GM12891 (cell line): ENCODE data around the gene PTTG2.

Source experiments
- POLR2A ChIP-seq: IDR thresholded peaks from 2 replicates; pipeline ENCODE4 v1.6.1; 2011; ENCODE audit warnings: low read depth, low read length, control low read depth
- POLR2AphosphoS5 ChIP-seq: IDR thresholded peaks from 2 replicates; pipeline ENCODE4 v1.6.1; 2011; ENCODE audit warnings: low read depth, low read length, control low read depth
- TAF1 ChIP-seq: IDR thresholded peaks from 2 replicates; pipeline ENCODE4 v1.6.1; 2011; ENCODE audit warnings: low read depth, low read length, control low read depth

DNA sequence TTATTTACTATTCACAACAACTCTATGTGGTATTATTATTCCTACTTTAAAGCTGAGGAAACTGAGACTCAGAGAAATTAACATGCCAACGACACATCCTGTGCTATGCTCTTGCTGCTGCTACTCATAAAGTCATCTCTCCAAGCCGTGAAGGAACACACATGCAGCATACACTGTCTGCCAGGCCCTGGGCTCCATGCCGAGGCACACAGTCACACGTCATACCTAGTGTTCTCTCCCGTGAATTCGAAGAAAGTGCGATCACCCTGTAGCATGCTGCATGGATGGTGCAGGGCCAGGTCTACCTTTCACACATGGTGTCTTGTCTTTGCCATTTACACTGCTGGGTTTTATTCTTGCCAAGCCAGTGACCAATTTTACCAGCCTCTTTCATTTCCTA is 35.3 kb upstream of the PTTG2 start:
- TF ChIP-seq POLR2AphosphoS5 (no peak), POLR2A (no peak), TAF1 (no peak)
